ENCODE data around the gene GCNT3. TPM values are rescaled to one million over a fixed set of nuclear protein-coding genes. Genes with fewer than 3 reads are reported as not detected.
A peak's percentile ranks its signal among the peaks of the same experiment; 100 is the strongest.

The GCNT3 gene
- total RNA-seq, 1 experiment from 2014 or later: 0.52 TPM

- Histone ChIP-seq H4K20me1 (ENCODE audit: insufficient read depth) (no peaks in the 10 kb centered on the region), H3K27ac (no peak overlapping the region), H3K9me3 (ENCODE audit: insufficient read depth, low read depth) (no peaks in the 10 kb centered on the region), H3F3A (ENCODE audit: insufficient read depth, low read depth) (peaks cover 7% of the 10 kb centered on the region; the same call in 1 of the 2 replicates), H2AFZ (no peak overlapping the region), H3K79me2 (ENCODE audit: low read depth) (peaks cover 44% of the 10 kb centered on the region), H3K36me3 (ENCODE audit: low read depth) (peaks cover 14% of the 10 kb centered on the region), H3K9me2 (ENCODE audit: insufficient read depth) (no peaks in the 10 kb centered on the region), H3K4me2 (no peak overlapping the region), H3K27me3 (ENCODE audit: insufficient read depth, low read depth) (no peaks in the 10 kb centered on the region), H3K4me3 (no peak overlapping the region), H3K4me1 (replicated peaks; ENCODE audit: insufficient read depth) (peaks cover 14% of the 10 kb centered on the region)
- TF ChIP-seq EZH2 (IDR thresholded peaks at IDR 0.05; ENCODE audit: low read depth) (no peak), CTCF (conservative IDR thresholded peaks at IDR 0.05) (no peak)
- ChIA-PET CTCF (no interaction called here), POLR2A (ENCODE audit: unreplicated experiment) (no interaction called here)
- intact Hi-C loops (cut with micrococcal nuclease; ENCODE audit: unreplicated experiment): no loop called here
- DNase-seq: no peak
- no TSS peak for BruUV-seq (replicated peaks)
Measured at GRCh38 chr15:59654046-59654445, 42.5 kb downstream of the GCNT3 start.

DNA sequence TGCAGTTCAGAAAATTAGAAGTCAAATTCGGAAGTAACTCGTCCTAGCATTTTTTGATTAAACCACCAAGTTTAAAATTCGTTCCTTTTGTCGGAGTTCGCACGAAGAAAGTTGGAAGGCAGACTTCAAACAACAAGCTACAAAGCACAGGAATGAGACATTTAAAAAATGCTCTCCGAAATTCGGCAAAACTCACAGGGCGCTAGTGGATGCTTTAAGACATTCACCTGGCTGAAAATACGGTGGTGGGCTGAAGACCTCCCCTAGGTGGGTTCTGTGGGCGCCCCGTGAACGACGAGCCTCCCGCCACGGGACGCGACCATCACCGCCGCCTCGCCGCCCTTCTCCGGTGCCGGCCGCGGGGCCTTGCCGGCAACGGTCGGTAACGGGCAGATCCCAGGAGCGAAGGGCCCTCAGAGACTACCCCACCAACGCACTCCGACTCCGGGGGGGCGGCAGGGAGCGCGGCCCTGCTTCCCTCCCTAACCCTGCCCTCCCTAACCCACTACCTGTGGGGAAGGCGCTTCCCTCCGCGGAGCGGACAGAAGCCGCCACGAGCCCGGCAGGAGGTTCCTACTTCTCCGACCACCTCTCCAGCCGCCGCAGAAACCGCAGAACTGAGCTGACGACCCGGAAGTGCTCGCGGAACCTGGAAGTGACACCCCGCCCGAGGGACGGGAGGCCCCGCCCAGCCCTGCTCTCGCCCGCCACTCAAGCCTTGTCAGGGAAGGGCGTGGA is 45.5 kb downstream of the GCNT3 start, which contains the start of gene GTF2A2:
Gene GTF2A2, minus strand, starts transcription at position 619 of the 738 bp plus-strand sequence. CDS start 5,238 bp downstream, outside the sequence.
- BruUV-seq (replicated peaks): TSS peak; percentile 80
- Histone ChIP-seq H3K27ac (peak within 1 kb of the TSS; percentile 37), H3K79me2 (ENCODE audit: low read depth) (peaks cover 44% of the 10 kb centered on the region), H2AFZ (peak within 1 kb of the TSS; percentile 78), H3K4me3 (peak within 1 kb of the TSS; percentile 96), H3K4me1 (replicated peaks; ENCODE audit: insufficient read depth) (peaks cover 14% of the 10 kb centered on the region), H3K4me2 (peak within 1 kb of the TSS; percentile 82), H3F3A (ENCODE audit: insufficient read depth, low read depth) (peaks cover 15% of the 10 kb centered on the region; the same call in 1 of the 2 replicates), H3K9me2 (ENCODE audit: insufficient read depth) (no peaks in the 10 kb centered on the region), H3K9me3 (ENCODE audit: insufficient read depth, low read depth) (no peaks in the 10 kb centered on the region), H4K20me1 (ENCODE audit: insufficient read depth) (no peaks in the 10 kb centered on the region), H3K27me3 (ENCODE audit: insufficient read depth, low read depth) (no peaks in the 10 kb centered on the region), H3K36me3 (ENCODE audit: low read depth) (peaks cover 6% of the 10 kb centered on the region)
- intact Hi-C loops (cut with micrococcal nuclease; ENCODE audit: unreplicated experiment): no loop called here
- ChIA-PET POLR2A (ENCODE audit: unreplicated experiment) (interaction anchor here (0.6 to 0.7 kb wide), 3 partner anchors 8 to 1261 kb away, joined by 3 to 8 read pairs (median 6); no protein-coding TSS in a partner anchor), CTCF (no interaction called here)
- no peak for TF ChIP-seq EZH2 (IDR thresholded peaks at IDR 0.05; ENCODE audit: low read depth)
- no peak for TF ChIP-seq CTCF (conservative IDR thresholded peaks at IDR 0.05)
- DNase-seq: peak; percentile 84 to 93

DNA sequence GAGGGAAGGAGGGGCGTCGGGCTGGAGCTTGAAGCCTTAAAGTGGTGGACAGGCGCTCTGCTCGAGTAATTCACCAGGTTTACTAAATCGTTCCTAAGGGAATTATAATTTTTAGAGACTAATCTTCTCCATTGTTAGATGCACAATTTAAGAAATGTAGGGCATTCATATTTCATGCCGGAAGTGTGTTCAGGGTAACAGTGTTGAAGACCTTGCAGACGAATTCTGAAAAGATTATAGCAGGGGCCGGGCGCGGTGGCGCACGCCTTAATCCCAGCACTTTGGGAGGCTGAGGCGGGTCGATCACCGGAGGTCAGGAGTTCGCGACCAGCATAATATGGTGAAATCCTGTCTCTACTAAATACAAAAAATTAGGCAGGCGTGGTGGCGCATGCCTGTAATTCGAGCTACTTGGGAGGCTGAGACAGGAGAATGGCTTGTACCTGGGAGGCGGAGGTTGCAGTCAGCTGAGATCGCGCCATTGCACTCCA is 46.1 kb downstream of the GCNT3 start:
- Histone ChIP-seq H3K79me2 (ENCODE audit: low read depth) (peaks cover 41% of the 10 kb centered on the region), H3K27ac (no peak overlapping the region), H3K9me2 (ENCODE audit: insufficient read depth) (no peaks in the 10 kb centered on the region), H3F3A (ENCODE audit: insufficient read depth, low read depth) (peaks cover 15% of the 10 kb centered on the region; the same call in 1 of the 2 replicates), H3K36me3 (ENCODE audit: low read depth) (peaks cover under 1% of the 10 kb centered on the region; the same call in 1 of the 2 replicates), H2AFZ (no peak overlapping the region), H3K9me3 (ENCODE audit: insufficient read depth, low read depth) (no peaks in the 10 kb centered on the region), H3K4me3 (peak overlapping the region; percentile 96; the same call in 1 of the 2 replicates), H4K20me1 (ENCODE audit: insufficient read depth) (no peaks in the 10 kb centered on the region), H3K4me1 (replicated peaks; ENCODE audit: insufficient read depth) (peaks cover 14% of the 10 kb centered on the region), H3K27me3 (ENCODE audit: insufficient read depth, low read depth) (no peaks in the 10 kb centered on the region), H3K4me2 (peak overlapping the region; percentile 67)
- ChIA-PET POLR2A (ENCODE audit: unreplicated experiment) (interaction anchor here (0.6 to 0.7 kb wide), 3 partner anchors 9 to 1260 kb away, joined by 3 to 8 read pairs (median 6); no protein-coding TSS in a partner anchor), CTCF (interaction anchor here (0.6 kb wide), 1 partner anchor 1080 kb away, joined by 3 read pairs; no protein-coding TSS in a partner anchor)
- intact Hi-C loops (cut with micrococcal nuclease; ENCODE audit: unreplicated experiment): no loop called here
- no peak for DNase-seq
- BruUV-seq (replicated peaks): no TSS peak
- no peak for TF ChIP-seq CTCF (conservative IDR thresholded peaks at IDR 0.05)
- no peak for TF ChIP-seq EZH2 (IDR thresholded peaks at IDR 0.05; ENCODE audit: low read depth)
